Subcutaneous adipose tissue (tissue), 4 donors: ENCODE data around the gene ZNF8. TPM values are rescaled to one million over a fixed set of nuclear protein-coding genes. Genes with fewer than 3 reads are reported as not detected.

Source experiments
- total RNA-seq, 4 donors: library from RNA; depleted of rRNA; stranded (reverse); fragments of >200 nt; gene quantifications; one replicate each; pipeline ENCODE4 v1.1.0, GENCODE V29; 2016
- TF ChIP-seq, protein P1 (sequence below): fragments of 450-650 bp; IDR thresholded peaks from one replicate; pipeline ENCODE4 v1.5.1; 2016; ENCODE audit warnings: low read depth, mild to moderate bottlenecking, control low read depth, antibody characterized with exemption, moderate library complexity

Gene ZNF8
- total RNA-seq, 4 donors from 2014 or later = 4.6 to 7.9 (median 4.9) TPM

DNA sequence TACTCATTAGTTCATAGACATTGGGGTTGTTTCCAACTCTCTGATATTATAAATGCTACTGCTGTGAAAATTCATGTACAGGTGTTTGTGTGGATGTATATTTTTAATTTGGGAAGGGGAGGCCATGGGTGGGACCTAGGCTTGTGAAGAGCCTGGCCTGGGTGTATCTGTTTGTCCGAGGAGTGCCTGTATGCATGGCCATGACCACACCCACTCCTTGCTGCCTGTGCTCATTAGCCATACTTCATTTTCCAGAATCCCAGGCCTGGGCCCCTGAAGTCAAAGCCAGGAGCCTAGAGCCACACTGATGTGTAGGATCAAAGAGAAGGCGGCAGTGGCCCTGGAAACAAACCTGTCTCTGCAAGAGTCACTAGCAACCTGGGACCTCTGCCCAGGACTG, 36.8 kb downstream of the ZNF8 start:
- TF ChIP-seq, protein P1, sequence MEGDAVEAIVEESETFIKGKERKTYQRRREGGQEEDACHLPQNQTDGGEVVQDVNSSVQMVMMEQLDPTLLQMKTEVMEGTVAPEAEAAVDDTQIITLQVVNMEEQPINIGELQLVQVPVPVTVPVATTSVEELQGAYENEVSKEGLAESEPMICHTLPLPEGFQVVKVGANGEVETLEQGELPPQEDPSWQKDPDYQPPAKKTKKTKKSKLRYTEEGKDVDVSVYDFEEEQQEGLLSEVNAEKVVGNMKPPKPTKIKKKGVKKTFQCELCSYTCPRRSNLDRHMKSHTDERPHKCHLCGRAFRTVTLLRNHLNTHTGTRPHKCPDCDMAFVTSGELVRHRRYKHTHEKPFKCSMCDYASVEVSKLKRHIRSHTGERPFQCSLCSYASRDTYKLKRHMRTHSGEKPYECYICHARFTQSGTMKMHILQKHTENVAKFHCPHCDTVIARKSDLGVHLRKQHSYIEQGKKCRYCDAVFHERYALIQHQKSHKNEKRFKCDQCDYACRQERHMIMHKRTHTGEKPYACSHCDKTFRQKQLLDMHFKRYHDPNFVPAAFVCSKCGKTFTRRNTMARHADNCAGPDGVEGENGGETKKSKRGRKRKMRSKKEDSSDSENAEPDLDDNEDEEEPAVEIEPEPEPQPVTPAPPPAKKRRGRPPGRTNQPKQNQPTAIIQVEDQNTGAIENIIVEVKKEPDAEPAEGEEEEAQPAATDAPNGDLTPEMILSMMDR = no peak

DNA sequence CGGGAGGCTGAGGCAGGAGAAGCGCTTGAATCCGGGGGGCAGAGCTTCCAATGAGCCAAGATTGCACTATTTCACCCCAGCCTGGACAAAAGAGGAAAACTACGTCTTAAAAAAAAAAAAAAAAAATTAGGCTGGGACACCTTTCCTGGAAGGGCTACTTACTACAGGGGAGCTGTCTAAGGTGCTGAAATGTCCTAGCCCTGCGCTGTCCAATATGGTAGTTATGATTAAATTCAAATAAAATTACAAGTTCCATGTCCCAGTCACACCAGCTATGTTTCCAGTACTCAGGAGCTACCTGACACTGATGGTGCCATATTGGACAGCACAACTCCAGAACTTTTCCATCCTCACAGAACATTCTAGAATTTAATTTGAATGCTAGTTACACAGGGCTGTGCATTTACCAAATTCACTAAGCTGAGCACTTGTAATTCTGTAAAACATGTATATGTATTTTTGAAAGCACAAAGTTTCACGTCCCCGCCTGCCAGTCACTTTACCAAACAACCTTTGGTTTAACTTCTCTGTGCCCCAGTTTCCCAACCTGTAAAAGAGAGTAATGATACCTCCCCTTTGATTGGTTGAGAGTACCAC, 38.8 kb downstream of the ZNF8 start:
- TF ChIP-seq, protein P1 = no peak

DNA sequence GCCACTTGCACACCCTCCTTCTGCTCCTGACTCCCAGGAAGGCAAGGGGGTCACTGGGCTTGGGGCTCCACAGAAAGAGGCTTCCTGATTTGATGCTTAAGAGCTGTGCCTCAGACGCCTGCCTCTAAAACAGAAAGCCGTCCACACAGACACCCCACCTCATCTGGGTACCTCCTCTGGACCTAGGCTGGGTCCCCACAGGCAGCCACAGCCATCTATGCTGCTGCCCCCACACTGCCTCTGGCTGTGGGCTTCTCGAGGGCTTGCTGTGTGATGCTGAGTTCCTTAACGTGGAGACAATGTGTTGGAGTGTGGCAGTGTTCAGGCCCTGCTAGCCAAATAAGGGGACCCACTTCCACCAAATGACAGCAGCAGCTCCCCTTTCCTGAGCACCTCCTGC, 39.5 kb downstream of the ZNF8 start:
- TF ChIP-seq, protein P1 = no peak

DNA sequence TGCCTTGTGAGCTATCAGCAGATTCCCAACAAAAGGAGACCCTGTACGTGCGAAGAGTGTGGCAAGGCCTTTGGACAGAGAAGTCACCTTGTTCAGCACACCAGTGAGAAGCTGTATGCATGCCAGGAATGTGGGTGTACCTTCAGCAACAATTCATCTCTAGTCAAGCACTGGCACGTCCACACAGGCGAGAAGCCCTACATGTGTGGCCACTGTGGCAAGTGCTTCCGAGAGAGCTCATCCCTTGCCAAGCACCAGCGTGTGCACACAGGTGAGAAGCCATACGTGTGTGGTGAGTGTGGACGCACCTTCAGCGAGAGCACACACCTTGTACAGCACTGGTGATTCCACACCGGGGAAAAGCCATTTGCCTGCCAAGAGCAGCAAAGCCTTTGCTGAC, 40.5 kb downstream of the ZNF8 start:
- TF ChIP-seq, protein P1 = no peak

DNA sequence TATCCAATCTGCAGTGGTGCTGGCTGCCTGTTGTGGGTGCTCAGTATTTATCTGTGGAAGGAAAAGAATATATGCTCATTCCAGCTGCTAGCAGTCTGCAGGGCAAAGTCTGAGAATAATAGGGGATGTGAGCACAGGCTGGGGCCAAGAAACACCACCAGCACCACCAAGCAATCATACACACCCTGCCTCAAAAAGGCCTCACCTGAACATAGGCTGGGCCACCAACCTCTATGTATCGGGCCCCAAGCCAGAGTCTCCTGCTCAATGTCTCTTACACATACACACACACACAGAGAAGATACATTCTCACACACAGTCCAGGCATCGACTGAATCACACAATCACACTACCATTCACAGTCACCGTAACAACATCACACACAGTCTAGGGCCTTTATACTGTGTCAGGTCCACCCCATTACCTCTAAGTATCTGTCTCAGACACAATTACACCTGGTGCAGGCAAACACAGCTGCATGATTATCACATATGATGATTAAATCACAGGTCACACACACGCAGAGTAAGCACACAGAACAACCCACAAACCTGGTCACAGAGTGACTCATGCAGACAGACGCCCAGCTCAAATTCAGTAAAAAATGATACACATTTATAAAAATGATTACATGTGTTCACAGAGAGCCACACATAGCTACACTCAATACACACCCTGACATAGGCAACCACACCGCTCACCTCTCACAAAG, 46.7 kb downstream of the ZNF8 start:
- TF ChIP-seq, protein P1 = no peak

DNA sequence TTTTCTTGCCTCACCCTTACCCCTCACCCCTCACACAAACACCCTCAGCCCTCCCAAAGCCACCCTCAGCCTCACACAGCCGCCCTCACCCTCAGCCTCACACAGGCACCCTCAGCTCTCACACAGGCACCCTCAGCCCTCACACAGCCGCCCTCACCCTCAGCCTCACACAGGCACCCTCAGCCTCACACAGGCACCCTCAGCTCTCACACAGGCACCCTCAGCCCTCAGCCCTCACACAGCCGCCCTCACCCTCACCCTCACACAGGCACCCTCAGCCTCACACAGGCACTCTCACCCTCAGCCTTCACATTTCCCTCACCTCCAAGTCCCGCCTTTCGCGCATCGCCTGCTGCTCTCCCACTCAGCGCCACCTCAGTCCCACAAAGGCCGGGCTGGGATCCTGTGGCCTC, 47.8 kb downstream of the ZNF8 start:
- TF ChIP-seq, protein P1 = no peak

DNA sequence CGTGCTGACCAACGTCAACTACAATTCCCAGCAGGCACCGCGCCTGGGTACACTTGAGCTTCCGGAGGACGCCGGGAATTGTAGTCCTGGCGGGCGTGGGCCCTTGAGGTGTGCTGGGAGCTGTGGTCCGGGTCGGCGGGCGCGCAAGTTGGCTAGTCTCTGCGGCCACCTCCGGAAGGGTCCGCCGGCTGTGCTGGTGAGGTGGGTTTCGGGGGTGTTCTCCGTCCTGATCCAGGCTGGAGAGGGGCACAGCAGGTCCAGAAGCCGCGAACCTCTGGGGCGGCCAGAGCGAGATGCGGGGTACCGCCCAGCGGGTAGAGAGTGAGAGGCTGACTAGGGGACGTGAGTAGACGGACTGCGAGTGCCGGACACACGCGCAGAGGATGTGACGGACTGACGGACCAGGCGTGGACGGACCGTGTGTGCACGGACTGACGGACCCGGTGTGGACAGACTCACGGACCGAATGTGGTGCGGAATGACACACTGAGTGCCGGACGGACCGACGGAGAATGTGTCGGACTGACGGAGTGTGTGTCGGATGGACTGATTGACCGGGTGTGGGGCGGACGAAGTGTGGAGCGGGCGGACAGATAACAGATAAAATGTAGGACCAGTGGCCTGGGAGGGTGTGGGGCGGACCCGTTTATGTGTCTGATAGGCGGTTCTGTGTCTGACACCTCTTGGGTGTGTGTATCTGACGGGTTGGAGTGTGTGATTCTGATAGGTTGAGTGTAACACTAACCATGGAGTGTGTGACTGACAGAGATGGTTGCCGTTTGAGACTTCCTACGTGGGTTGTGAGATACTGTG, 48.4 kb downstream of the ZNF8 start, which contains the start of gene ZSCAN22:
ZSCAN22 (plus strand) TSS at position 81 of the 813 bp plus-strand sequence. CDS start 7,809 bp downstream, outside the sequence.
- TF ChIP-seq, protein P1 = no peak
